Choroid plexus epithelial cell (primary cell): ENCODE data around the gene CHST12.
A peak's percentile ranks its signal among the peaks of the same experiment; 100 is the strongest.

Source experiments
- DNase-seq: peaks from one replicate; pipeline ENCODE4 v3.0.0-alpha.2; 2010; ENCODE audit warnings: low read depth
- H3K4me3 ChIP-seq: 2 replicates; pipeline ENCODE4 v1.5.1; 2011; ENCODE audit warnings: low read depth, mild to moderate bottlenecking, control low read depth, low read length, moderate library complexity
- TF ChIP-seq, protein P1 (sequence below): conservative IDR thresholded peaks from 2 replicates; pipeline ENCODE4 v1.5.1; 2011; ENCODE audit warnings: low read depth, mild to moderate bottlenecking, control low read depth, inconsistent platforms, low read length, moderate library complexity

CHST12 gene

DNA sequence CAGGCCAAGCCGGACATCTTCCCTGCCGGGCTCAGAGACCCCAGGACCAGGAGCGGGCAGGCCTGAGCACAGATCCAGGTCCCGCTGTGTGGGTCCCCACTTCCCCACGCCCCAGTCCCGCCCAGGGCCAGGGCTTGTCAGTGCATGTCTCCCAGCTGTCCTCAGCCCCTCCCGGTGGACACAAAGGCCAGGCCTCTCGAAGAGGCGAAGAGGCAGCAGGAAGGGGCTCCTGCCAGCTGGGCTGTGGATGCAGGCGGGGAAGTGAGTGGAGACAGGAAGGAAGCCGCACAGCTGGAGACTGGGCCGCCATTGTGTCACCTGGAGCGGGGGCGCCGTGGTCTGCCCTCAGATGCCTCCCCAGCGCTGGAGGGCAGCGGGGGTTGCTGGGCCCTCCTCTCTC, 68.0 kb downstream of the CHST12 start:
- peak; percentile 56 for DNase-seq
- H3K4me3 ChIP-seq = no peak overlapping the region
- TF ChIP-seq, protein P1, sequence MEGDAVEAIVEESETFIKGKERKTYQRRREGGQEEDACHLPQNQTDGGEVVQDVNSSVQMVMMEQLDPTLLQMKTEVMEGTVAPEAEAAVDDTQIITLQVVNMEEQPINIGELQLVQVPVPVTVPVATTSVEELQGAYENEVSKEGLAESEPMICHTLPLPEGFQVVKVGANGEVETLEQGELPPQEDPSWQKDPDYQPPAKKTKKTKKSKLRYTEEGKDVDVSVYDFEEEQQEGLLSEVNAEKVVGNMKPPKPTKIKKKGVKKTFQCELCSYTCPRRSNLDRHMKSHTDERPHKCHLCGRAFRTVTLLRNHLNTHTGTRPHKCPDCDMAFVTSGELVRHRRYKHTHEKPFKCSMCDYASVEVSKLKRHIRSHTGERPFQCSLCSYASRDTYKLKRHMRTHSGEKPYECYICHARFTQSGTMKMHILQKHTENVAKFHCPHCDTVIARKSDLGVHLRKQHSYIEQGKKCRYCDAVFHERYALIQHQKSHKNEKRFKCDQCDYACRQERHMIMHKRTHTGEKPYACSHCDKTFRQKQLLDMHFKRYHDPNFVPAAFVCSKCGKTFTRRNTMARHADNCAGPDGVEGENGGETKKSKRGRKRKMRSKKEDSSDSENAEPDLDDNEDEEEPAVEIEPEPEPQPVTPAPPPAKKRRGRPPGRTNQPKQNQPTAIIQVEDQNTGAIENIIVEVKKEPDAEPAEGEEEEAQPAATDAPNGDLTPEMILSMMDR = no peak

DNA sequence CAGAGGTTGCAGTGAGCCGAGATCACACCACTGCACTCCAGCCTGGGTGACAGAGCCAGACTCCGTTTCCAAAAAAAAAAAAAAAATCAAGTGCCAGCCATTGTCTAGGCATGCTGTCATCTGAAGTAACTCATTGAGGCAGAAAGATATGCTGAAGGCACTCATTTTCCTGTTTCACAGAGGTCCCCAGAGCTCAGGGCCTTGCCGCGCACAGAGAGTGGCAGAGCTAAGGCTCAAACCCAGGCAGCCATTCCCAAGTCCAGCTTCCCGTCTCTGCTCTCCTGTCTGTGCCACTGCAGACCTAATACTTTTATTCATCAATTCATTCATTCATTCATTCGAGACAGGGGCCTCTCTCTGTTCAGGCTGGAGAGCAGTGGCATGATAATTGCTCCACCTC, 69.3 kb downstream of the CHST12 start:
- H3K4me3 ChIP-seq = no peak overlapping the region
- DNase-seq = no peak
- TF ChIP-seq, protein P1 = peak; percentile 11

DNA sequence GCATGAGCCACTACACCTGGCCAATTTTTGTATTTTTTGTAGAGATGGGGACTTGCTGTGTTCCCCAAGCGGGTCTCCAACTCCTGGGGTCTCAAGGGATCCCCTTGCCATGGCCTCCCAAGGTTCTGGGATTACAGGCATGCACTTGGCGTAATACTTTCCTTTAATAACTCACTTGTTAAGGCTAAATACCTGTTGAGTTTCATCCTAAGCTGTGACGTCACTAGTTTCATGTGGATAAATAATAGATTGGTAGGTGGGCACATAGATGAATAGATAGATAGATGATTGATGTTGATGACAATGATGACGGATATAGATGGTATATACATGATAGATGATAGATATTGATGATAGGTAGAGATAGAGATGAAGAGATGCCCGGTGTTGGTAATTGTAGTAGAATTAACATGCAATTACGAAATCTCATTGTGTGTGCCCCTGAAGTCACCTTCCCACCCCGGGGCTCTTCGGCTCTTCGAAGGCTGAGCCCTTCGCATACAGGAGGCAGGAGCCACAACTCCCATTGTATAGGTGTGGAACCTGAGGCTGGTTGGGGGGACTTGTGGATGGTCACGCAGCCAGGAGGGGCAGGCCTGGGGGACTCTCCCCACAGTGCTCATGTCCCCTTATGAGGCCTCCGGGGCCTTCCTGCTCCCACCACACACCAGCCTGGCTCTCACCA, 70.2 kb downstream of the CHST12 start:
- no peak for DNase-seq
- TF ChIP-seq, protein P1 = no peak
- no peak overlapping the region for H3K4me3 ChIP-seq

DNA sequence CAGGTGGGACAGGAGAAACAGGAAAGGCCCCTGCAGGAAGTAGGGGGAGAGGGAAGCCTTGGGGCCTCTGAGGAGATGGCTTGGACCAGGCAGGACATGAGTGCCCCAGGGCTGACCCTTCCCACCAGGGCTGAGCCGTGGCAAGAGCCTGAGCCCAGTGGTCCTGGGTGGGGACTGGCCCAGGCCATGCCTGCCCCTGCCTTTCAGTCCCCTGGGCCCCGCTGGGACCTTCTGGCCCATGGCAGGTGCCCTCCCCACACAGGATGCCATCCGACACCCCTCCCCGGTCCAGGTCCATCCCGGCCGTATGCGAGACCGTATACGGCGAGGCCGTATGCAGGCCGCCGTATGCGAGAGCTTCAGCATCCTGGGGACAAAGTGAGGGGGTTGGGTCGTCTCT, 70.8 kb downstream of the CHST12 start:
- DNase-seq = no peak
- TF ChIP-seq, protein P1 = no peak
- no peak overlapping the region for H3K4me3 ChIP-seq

DNA sequence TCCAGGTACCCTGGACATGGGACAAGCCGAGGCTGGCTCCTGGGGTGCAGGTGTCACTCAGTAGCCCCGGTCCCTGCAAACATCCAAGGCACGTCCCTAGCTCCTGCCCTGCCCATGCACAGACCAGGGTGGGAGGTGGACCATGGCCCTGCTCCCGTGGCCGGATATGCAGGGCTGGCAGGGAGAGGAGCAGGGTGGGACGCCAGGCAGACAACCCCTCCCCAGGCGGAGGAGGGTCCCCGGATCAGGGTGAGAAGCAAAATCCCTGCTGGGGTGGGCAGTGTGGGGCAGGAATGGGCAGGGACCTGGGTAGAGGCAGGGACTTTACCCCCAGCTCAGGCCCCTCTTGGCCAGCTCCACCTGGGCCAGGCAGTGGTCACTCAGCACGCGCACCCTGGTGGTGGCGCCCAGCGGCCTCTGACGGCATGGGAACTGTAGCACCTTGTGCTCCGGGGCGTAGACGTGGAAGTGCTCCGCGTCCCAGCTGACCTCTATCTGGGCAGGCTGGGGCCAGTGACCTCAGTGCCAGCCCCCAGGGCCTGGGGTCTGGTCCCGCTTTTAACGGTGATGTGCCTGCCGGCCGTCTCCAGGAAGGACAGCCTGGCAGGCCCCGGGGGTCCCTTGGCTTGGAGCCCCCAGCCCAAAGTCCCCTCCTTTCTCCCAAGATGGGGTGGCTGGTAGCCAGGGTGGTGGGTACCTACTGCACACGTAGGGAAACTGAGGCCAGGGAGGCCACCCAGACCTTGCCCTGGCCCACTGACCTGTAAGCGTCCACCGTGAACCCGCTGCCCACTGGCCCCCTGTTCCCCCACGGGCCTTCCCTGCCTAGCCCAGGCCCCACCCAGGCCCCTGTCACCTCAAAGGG, 71.6 kb downstream of the CHST12 start:
- TF ChIP-seq, protein P1 = no peak
- H3K4me3 ChIP-seq = no peak overlapping the region
- no peak for DNase-seq

DNA sequence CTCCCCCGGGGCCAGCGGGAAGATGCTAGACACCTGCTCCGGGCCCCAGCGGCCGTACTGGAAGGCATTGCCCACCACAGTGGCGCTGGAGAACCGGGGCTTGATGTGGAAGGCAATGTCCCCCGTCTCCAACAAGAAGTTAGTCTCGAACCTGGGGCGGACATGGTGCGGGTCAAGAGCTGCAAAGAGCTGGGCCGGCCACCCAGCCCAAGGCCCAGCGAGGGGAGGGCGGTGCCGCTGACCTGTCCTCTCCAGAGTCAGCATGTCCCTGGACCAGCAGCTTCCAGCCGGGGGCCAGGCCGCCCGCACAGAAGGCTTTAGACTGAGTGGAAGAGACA, 72.2 kb downstream of the CHST12 start:
- TF ChIP-seq, protein P1 = no peak

More for the DNA sequence above, 72.2 kb downstream of the CHST12 start:
- no peak overlapping the region for H3K4me3 ChIP-seq
- DNase-seq = no peak
